Activated naive CD4-positive, alpha-beta T cell treated with anti-CD3 and anti-CD28 coated beads, Interleukin-2, amount 50 U/mL, for 16 hours (primary cell): Measurements from ENCODE around the gene EFCAB5.
"Not testable (repeated sequence)": the region's sequence is repeated elsewhere in the genome, so short reads cannot be mapped to it uniquely, and the experiment has no call there.

Experiments
- DNase-seq: peaks from one replicate; pipeline ENCODE4 v3.0.0-alpha.2; 2020

EFCAB5 gene

DNA sequence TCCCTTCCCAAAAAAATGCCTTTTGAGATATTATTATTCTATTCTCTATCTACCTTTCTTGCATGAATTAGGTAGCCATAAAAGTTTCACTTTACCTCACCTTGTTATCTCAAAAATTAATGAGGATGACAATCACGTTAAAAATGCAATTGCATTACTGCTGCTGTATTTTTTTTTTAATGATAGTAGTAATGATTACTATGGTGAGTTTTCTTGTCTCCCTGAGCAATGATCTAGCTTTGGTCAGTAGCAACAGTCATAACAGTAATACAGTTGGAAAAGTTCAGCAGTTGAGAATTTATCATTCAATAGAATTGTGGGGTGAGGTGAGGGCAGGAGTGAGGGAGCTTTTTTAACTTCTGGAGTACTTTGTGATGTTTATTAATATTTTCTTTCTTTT is at the start of gene EFCAB5:
Gene EFCAB5, plus strand, starts transcription at position 301 of the 400 bp plus-strand sequence. CDS start 163 bp downstream, outside the sequence.
- no peak for DNase-seq

DNA sequence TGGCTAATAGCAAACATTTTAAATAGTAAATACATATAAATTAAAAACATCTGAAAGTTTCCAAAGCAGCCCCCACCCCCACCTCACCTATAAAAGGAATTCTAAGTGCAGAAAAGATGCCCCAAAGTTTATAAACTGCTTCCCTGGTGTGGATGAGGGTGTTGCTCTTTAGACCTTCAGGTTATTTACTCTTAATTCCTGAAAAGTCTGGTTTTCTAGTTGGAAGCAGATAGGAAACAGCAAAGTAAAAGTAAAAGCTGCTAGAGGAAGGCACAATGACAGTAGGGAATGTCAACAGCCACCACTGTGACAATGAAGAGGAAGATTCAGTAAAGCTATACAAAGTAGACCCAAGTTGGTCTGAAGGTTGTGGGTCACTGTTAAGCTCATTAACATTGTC is 49.2 kb upstream of the EFCAB5 start:
- no peak for DNase-seq

DNA sequence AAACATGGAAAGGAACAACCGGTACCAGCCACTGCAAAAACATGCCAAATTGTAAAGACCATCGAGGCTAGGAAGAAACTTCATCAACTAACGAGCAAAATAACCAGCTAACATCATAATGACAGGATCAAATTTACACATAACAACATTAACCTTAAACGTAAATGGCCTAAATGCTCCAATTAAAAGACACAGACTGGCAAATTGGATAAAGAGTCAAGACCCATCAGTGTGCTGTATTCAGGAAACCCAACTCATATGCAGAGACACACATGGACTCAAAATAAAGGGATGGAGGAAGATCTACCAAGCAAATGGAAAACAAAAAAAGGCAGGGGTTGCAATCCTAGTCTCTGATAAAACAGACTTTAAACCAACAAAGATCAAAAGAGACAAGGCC is 44.3 kb upstream of the EFCAB5 start:
- not testable (repeated sequence) for DNase-seq

DNA sequence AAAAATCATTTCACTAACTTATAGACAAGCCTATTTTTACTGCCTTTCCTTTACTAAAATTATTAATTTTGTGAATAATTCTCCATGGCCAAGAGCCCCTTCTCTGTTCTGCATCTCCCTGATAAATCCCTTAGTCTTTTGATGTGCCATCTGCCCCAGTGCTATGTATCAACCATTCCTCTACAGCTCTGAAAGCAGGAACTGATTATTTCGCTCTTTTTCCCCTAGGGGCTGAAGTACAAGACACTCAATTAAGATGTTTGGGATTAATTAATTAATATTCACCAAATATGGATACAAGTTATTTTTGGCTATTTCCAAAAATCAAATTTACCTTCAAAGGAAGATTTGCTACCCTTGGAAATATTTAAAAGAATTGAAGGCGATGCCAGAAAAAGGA is 38.0 kb upstream of the EFCAB5 start:
- DNase-seq: no peak

DNA sequence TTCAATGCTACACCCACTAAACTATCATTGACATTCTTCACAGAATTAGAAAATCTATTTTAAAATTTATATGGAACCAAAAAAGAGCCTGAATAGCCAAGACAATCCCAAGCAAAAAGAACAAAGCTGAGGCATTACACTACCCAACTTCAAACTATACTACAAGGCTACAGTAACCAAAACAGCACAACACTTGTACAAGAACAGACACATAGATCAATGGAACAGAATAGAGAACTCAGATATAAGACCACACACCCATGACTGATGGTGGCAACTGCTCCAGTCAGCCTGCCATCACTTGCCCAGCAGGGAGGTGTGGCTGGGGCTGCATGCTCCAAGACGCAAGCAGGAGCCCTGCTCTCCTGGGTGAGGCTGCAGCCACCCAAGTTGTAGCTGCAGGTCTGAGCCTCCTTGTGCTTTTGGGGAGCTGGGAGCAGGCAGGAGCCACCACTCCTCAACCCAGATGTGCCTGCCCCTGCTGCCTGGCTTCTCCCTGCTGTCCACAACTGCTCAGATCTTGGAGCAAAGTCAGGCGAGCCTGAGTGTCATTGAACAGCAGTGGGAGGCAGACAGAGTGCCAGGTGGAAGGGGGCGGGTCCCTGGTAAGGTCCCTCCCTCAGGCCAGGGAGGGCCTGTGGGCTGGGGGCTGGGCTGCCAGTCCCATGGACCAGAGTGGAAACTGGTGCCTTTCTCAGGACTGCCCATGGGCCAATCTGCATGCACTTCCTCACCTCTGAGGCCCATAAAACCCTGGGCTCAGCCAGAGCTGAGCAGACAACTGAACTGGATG is 36.2 kb upstream of the EFCAB5 start:
- no peak for DNase-seq

DNA sequence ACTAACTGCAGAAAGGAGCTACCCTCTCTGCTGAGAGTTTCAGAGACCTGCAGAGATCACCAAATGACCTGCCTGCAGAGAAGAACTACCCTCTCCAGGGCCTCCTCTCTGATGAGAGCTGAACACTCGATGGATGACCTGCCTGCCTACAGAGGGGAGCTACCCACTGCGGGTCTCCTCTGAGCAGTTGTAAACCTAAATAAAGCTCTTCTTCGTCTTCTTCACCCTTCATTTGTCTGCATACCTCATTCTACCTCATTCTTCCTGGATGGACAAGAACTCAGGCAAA is 35.6 kb upstream of the EFCAB5 start:
- no peak for DNase-seq

DNA sequence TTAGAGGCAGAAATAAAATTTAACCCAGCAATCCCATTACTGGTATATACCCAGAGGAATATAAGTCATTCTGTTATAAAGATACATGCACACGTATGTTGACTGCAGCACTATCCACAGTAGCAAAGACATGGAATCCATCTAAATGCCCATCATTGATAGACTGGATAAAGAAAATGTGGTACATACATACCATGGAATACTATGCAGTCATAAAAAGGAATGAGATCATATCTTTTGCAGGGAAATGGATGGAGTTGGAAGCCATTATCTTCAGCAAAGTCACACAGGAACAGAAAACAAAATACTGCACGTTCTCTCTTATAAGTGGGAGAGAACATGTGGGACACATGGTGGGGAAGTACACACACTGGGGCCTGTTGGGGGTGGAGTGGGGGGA is 34.5 kb upstream of the EFCAB5 start:
- DNase-seq: no peak

DNA sequence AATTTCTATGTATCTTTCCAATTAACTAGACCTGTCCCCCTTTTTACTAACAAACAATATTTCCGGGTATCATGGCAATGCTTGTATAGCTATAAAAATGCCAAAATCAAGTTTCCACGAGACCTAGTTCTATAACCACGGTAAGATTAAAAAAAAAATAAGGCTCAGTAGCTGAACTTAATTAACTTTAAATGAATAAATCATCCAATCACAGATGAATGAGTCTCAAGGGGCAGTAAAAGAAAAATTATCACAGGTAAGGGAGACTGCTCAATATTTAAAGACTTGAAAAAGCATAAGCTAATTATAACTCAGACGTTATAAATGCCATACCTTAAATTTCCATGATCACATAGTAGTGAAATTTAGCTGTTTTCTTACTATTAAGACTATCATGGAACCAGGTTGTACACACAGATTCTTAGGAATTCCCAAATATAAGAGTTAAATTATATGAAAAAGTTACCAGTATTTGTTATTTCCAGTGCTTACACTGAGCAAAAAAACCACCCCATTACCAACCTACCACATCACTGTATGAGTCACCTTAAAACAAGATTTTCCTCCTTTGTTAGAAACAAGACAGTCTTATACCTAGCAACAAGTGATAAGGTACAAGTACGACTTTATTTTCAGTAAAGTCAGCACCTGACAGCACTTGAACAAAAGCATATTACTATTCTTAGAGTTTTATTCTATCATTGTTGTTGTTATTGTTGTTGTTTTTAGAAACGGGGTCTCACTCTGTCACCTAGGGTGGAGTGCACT is 32.0 kb upstream of the EFCAB5 start:
- no peak for DNase-seq

DNA sequence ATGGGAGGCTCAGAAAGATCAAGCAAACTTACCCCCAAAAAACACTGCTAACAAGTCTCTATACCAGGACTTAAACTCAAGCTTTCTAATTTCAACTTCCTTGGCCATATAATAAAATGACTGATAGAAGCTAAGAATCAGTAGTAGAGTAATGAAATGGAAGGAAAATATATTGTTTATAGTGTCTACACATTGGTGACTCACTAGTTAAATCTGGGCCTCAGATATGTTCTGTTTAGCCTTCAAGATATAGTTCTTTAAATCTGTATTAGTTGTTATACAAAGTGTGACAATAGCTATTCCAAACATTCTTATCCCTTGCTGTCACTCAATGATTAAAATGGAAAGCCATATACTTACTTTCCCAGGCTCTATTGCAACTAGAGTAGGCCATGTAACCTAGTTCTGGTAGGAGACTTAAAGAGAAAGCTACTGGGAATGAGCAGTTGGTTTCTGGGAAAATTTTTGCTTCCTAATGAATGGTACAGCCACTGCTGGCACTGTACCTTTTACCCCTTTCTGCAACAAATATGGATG is 29.7 kb upstream of the EFCAB5 start:
- no peak for DNase-seq

DNA sequence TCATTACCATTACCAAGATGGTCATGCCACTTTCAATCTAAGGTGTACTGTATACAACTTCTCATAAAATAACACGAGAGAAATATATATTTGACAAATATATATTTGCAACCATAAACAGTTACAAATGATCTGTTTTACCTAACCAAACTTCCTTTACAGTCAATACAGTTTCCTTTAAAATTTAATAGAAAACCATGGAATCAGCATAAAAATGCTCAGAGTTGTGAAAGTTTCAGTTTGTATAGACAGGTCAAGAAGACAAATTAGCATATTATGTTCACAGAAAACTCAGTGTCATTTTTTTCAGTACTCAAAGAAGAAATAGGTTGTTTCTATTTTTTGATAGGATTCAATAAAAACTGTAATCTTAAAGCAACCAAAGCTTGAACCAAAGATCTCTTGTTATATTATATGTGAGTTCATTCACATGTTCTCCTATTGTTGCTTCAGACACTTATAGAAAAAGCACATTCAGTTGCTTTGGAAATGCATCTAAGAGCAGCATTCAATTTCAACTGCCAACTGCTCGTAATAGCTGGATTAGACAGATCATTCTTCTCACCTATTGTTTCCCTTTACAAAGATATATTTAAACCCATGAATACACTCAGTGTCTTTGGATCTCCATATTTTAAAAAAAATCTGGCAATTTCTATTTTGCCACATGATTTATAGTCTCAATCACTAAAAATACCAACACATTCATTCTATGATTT is 26.5 kb upstream of the EFCAB5 start:
- no peak for DNase-seq

DNA sequence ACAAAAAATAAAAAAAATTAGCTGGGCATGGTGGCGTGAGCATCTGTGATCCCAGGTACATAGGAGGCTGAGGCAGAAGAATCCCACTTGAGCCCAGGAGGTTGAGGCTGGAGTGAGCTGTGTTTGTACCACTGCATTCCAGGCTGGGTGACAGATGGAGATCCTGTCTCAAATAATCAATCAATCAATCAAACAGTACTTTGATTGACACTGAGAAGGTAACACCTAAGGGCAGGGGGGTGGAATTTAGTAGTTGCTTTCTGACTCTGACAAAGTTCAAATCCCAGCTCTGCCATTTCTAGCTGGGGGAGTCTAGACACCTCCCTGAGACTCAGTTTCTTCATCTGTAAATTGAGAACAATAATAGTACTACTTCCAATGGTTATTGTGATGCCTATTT is 23.4 kb upstream of the EFCAB5 start:
- DNase-seq: no peak

DNA sequence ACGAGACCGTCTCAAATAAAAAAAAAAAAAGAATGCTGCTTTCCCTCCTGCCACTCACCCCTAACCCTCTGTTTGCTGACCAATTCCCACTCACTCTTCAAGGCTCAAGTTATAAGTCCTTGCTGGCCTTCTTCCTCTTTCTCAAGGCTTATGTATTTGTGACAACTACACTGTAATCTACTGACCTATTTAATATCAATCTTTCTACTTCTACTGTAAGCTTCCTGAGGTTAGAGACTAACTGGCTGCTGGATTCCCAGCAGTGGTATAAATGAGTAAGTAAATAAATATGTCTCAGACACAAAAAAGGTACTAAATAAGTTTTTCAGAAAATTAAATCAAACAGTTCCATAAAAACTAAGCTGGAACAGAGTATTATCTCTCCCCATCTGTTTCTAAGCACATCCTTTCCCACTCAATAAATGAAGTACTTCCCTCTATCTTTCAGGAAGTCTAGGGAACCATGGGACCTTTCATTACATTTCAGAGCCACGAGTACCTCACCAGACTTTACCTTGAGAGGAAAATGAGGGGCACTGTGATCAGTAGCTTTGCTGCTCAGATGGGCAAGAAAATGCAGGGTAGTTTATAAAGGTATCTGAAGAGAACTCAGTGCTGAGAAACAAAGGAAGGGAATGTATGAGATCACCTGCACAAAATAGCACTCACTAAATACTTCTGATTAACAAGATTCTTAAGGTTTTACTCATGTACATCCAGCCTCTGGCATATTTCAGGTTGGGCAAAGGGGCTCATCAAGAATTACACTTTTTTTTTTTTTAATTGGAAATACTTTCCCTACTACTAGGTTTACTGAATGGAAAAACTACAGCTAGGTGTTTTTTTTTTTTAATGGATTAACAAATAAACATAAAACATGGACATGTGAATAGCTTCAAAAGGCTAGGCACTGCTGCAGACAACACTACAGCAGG is 22.2 kb upstream of the EFCAB5 start:
- DNase-seq: no peak

DNA sequence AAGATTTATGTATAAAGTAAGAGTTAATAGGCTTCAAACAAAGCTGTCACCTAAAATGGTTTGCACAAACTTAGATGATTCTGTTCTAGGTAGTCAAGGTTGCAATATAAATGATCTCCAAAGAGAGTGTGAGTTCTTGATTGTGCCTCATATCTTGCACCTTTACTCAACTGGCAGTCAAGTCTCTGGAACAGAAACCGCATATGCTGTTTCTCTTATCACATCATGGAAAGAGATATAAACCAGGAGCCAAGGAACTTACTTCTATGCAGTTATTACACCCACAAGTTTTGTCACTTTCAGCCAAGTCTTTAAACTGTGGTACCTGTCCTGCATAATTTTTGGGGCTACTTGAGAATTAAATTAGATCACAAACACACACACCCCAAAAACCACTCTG is 16.6 kb upstream of the EFCAB5 start:
- no peak for DNase-seq

DNA sequence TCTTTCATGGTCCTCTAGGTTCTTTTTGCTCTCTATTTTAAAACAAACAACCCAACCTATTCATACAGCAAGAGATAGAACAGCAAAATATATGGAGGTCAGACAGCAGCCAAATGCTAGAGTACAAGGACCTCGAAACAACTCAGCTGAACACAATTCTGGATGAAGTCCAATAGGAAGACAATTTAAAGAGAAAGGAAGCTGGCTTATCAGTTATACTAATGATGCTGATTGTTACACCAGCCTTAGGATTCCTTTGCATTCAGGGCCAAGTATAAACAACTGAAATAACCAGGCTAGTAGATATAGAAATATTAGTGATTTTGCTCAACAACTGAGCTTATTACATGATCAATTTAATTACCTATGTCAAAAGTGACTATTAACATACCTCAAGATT is 13.9 kb upstream of the EFCAB5 start:
- DNase-seq: no peak

DNA sequence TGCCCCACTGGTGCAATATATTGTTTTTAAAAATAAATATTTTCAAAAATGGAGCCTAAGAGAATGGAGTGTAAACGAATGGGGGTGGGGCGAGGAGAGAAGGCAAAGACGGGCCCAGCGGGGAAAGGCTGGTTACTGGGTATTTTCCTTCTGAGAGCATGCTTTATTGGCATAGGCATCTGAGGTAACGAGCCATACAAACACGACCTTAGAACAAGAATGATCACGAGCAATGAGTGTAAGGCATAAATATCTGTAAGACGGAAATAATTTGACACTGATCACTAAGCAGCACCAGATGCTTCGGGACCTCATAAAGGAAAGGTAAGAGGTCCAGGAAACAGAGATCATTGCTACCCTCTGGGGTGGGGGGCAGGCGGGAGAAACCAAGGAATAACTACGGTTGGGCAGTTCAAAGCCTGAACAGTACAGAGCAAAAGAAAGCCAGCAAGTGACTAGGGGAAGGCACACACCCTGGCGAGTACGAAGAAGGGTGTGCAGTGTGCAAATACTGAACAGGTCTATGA is 12.4 kb upstream of the EFCAB5 start:
- DNase-seq: peak; percentile 19

DNA sequence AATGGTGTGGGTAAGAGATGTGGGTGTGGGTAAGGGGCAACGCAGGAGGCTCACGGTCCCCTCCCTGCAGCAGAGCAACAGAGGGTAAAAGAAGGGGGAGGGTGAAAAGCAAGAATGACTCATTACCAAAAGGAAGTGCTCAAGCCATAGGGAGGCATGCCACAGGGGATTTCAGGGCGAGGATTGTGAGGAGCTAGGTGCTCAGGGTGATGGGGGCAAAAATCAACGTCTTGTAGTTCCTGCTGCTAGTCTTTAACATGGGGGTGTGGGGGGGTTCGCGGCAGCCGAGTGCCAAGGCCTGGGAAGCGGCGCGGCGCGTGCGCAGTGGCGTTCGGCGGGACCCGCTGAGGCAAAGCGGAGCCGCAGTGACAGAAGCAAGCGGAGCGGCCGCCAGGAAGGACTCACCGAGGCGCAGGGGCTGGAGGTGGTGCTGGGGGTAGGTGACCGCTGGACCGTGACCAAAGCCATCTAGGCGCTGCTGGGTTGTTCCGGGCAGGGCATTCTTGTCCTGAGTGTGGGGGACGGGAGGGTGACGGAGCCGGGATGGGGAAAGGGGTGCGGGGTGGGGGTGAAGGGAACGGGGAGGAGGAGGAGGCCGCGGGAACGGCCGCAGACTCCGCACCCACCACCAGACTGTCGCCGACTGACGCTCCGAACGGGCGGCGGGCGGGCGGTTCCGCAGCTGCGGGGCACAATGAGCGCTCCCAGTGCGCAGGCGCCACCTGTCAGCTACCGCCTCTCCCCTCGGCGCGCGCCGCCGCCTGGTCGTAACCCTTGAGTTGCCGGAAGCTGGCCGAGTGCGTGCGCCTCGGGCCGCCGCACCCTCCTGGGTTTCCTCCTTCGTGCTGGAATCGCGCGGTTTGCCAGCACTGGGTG is 11.7 kb upstream of the EFCAB5 start, which contains the start of gene SSH2:
Gene SSH2, minus strand, starts transcription at position 696 of the 876 bp plus-strand sequence. Its CDS starts 228 bp downstream, at position 468.
- peak; percentile 92 for DNase-seq

DNA sequence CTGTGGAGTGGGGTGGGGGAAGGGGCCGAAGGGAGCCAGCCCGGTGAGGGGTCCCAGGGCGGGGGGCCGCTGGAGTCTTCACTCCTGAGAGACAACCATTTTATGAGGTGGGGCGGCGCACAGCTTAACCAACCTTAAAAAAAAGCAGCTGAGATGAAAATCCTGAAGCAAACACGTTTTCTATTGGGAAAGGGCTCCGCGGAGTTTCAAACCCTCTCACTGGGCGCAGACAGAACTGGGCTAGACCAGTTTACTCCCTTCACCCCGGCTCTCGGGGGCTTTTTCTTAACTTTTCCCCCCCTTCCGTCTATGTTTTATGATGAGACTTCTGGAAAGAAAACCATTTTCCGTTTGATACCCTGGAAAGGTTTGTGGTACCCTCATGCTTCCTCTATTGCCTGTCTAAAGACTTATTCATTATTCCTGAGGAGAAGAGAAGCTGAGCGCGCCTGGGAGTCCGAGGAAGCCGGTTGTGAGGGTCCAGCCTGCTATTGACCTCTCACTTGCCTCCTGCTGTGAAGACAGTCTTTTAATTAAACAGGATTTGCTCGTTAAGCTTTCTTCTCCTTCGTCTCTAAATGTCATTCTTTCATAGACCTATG is 10.9 kb upstream of the EFCAB5 start:
- no peak for DNase-seq

DNA sequence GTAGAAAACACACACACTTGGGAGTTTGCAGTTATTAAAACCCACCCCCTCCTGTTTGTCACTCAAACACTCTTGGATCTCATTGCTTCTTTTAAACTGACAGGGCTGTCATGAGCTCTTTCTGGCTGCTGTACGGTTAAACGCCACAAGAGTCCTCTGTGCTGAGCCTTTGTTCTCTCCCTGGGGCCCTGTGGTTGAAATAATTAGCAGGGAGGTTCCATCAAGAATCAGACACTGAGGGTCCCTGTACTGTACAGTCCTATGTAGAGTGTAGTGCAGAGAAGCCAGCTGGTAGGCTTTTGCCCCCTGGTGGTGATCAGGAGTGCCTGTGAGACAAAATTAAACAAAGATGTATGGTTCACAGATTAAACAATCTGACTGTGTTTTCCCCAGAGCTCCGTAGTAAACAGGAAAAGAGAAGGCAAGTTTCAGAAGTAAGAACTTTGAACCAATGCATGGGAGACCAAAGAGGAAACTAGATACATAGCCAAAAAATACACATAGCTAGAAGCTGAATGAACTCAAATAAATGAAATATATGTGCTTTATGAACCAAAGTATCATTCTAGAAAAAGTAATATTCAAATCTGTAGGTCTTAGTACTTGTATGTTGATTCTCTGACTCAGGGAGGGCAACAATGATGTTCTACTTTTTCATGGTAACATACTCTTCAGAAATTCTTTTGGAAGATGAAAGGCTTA is 10.1 kb upstream of the EFCAB5 start:
- DNase-seq: peak; percentile 63

DNA sequence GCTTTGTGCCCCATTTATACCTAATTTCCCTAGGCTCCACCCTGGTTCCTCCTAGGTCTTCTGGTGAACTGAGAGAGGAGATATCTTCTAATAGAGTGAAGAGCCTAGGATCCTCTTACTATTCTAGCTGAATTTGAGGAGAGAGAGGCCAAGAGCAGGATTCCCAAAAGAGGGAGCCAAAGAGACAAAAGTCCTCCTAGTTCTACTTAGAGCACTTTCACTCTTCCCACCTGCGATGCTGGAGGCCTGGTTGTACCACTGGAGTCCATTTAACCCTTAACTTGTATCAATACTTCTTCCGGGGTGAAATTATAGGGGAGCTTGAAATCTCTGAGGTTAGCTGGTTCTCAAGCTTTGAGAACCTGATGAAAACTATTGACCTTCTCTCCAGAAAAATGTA is 8.1 kb upstream of the EFCAB5 start:
- no peak for DNase-seq

DNA sequence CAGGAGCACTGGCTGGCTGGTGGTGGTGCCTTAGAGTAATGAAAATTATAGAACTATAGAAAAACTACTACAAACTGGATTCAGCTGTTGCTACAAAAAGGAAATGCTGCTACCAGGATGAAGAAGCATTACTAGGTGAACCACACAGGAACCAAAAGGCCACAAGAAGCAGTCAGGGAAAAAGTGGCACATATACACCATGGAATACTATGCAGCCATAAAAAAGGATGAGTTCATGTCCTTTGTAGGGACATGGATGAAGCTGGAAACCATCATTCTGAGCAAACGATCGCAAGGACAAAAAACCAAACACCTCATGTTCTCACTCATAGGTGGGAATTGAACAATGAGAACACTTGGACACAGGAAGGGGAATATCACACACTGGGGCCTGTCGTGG is 5.5 kb upstream of the EFCAB5 start:
- not testable (repeated sequence) for DNase-seq
